Measurements from ENCODE around the gene C5orf22.
"Not testable (repeated sequence)": the region's sequence is repeated elsewhere in the genome, so short reads cannot be mapped to it uniquely, and the experiment has no call there.

The C5orf22 gene

DNA sequence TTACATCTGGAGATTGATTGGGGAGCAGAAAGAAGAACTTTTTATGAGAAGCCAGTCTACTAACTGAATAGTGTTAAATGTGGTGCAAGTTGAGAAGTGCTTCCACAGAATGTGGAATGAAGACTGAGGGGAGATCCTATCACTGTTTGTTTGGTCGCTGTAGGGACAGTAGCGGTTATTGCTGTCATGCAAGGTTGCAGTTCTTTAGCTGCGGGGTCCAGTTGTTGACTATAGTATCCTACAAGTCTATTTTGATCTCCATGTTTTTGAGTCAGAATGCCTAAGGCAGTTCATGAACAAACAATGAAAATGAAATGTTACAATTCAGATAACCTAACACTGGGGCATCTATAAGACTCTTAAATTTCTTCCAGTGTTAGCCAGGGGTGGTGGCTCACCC, 61.6 kb downstream of the C5orf22 start:
- no peak overlapping the region for H3K4me3 ChIP-seq (ENCODE audit: low read depth, low read length)
- TF ChIP-seq POLR2A (IDR thresholded peaks at IDR 0.05; ENCODE audit: extremely low read depth, insufficient read length) (no peak), MYC (IDR thresholded peaks at IDR 0.05; ENCODE audit: low read depth, low read length) (no peak)
- TF ChIP-seq, protein P1, sequence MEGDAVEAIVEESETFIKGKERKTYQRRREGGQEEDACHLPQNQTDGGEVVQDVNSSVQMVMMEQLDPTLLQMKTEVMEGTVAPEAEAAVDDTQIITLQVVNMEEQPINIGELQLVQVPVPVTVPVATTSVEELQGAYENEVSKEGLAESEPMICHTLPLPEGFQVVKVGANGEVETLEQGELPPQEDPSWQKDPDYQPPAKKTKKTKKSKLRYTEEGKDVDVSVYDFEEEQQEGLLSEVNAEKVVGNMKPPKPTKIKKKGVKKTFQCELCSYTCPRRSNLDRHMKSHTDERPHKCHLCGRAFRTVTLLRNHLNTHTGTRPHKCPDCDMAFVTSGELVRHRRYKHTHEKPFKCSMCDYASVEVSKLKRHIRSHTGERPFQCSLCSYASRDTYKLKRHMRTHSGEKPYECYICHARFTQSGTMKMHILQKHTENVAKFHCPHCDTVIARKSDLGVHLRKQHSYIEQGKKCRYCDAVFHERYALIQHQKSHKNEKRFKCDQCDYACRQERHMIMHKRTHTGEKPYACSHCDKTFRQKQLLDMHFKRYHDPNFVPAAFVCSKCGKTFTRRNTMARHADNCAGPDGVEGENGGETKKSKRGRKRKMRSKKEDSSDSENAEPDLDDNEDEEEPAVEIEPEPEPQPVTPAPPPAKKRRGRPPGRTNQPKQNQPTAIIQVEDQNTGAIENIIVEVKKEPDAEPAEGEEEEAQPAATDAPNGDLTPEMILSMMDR (IDR thresholded peaks at IDR 0.05; ENCODE audit: low read depth, low read length), result no peak
- TF ChIP-seq, protein P2, sequence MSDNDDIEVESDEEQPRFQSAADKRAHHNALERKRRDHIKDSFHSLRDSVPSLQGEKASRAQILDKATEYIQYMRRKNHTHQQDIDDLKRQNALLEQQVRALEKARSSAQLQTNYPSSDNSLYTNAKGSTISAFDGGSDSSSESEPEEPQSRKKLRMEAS (IDR thresholded peaks at IDR 0.05; ENCODE audit: low read depth, low read length), result no peak
- DNase-seq (ENCODE audit: low read depth), result no peak

DNA sequence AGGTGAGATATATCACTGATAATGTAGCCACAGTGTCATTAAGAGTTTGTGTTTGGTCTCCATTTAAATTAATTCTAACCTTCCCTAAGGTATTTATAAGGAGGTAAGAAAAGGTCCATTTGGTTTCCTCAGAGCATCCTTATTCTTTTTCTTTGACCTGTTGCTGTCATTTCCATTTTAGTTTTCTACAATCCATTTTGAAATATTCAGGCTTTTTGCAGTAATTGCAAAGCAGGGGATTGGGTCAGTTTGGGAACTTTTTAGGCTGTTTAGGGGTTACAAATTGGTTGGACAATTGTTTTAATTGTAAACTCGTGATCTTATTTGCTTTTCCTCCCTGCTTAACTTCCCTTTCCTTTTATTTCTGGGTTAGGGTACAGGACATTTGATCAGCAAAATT, 64.3 kb downstream of the C5orf22 start:
- H3K4me3 ChIP-seq (ENCODE audit: low read depth, low read length), result no peak overlapping the region
- TF ChIP-seq, protein P1 (IDR thresholded peaks at IDR 0.05; ENCODE audit: low read depth, low read length), result no peak
- TF ChIP-seq POLR2A (IDR thresholded peaks at IDR 0.05; ENCODE audit: extremely low read depth, insufficient read length) (no peak), MYC (IDR thresholded peaks at IDR 0.05; ENCODE audit: low read depth, low read length) (no peak)
- TF ChIP-seq, protein P2 (IDR thresholded peaks at IDR 0.05; ENCODE audit: low read depth, low read length), result no peak
- DNase-seq (ENCODE audit: low read depth), result no peak

DNA sequence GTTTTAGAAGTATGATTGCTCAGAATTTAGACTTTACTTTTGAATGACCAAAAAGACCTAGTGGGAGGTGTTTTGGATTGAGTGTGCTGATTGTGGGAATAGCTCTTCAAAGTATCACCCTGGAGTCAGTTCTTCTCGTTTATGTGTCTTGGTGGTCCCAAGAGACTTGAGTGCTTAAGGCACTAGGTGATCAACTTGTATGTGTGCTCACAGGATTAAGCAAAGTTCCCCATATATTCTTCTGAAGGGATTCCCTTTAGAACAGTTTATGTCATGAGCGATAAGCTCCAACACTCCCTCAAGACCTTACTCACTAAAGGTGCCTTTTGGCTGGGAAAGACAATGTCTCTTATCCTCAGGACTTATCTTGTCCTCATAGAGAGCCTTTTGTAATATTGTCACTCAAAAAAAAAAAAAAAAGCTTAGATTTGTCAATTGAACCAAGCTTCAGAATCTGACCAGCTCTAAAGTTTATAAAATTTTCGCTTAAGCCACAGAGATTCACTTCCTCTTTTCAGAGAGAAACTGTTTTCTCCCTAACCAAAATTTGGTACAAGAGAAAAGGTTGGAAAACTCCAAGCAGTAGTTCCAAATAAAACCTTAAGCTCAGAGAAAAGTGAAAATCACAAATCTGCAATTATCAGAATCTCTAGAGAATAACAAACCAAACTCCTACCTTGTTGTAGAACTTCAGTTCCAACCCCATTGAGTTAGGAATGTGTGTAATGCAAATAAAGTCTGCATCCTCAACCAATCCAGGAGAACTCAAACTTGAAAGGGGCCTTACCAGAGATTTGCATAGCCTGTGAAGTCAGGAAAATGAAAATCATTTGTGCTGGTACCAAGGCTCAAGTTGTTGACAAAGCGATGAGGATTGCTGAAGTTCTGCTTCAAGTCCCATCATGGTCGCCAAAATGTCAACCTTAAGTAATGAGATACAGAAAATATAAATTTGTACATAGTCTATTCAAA, 66.8 kb downstream of the C5orf22 start:
- H3K4me3 ChIP-seq (ENCODE audit: low read depth, low read length), result no peak overlapping the region
- DNase-seq (ENCODE audit: low read depth), result peak; percentile 76
- no peak for TF ChIP-seq POLR2A (IDR thresholded peaks at IDR 0.05; ENCODE audit: extremely low read depth, insufficient read length)
- TF ChIP-seq, protein P1 (IDR thresholded peaks at IDR 0.05; ENCODE audit: low read depth, low read length), result no peak
- TF ChIP-seq MYC (IDR thresholded peaks at IDR 0.05; ENCODE audit: low read depth, low read length), result no peak
- TF ChIP-seq, protein P2 (IDR thresholded peaks at IDR 0.05; ENCODE audit: low read depth, low read length), result no peak

DNA sequence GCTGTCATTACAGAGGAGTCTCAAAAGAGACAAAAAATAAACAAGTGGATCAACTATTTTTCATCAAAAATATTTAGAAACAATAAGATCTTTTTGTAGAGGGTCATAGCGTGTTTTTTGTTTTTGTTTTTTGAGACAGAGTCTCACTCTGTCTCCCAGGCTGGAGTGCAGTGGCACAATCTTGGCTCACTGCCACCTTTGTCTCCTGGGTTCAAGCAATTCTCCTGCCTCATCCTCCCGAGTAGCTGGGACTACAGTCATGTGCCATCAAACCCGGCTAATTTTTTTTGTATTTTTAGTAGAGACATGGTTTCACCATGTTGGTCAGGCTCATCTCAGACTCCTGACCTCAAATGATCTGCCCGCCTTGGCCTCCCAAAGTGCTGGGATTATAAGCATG, 70.2 kb downstream of the C5orf22 start:
- not testable (repeated sequence) for DNase-seq (ENCODE audit: low read depth); H3K4me3 ChIP-seq (ENCODE audit: low read depth, low read length)

DNA sequence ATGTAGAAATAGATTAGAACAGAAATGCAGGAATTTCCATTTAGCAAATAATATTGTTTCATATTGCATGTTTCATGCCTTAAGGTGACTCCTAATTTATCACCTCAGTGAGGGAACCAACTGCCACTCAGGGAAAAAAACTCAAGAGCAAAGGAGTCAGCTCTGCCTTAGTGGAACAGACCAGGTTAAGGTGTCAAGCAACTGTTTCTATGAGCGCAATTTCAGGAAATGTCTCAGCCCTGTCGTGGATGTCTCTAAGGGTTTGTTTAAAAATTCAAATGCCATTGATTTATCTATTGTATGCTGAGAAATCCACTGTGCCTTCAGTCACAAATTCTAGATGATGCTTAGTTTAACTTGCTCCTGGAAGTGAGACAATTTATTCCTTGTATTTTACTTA, 72.1 kb downstream of the C5orf22 start:
- no peak overlapping the region for H3K4me3 ChIP-seq (ENCODE audit: low read depth, low read length)
- TF ChIP-seq, protein P1 (IDR thresholded peaks at IDR 0.05; ENCODE audit: low read depth, low read length), result no peak
- TF ChIP-seq, protein P2 (IDR thresholded peaks at IDR 0.05; ENCODE audit: low read depth, low read length), result no peak
- TF ChIP-seq POLR2A (IDR thresholded peaks at IDR 0.05; ENCODE audit: extremely low read depth, insufficient read length) (no peak), MYC (IDR thresholded peaks at IDR 0.05; ENCODE audit: low read depth, low read length) (no peak)
- DNase-seq (ENCODE audit: low read depth), result no peak

DNA sequence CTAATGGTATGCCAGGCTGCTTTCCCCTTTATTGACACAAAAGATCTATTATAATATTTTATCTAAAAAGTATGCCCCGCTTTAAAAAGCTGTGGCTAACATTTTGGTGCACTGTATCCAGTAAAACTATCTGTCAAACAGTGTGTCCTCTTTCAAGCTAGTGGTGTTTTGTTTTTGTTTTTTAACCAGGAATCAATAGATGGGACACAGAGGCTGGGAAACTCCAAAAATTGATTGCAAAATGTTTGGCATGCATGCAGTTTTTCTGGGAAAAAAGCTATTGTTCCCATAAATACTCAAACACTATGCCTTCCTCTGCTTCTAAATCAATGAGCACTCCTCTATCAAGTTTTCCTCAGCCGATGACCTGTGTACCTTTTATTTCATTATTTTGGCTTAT, 72.5 kb downstream of the C5orf22 start:
- no peak overlapping the region for H3K4me3 ChIP-seq (ENCODE audit: low read depth, low read length)
- DNase-seq (ENCODE audit: low read depth), result no peak
- TF ChIP-seq, protein P1 (IDR thresholded peaks at IDR 0.05; ENCODE audit: low read depth, low read length), result no peak
- TF ChIP-seq MYC (IDR thresholded peaks at IDR 0.05; ENCODE audit: low read depth, low read length), result no peak
- TF ChIP-seq, protein P2 (IDR thresholded peaks at IDR 0.05; ENCODE audit: low read depth, low read length), result no peak
- no peak for TF ChIP-seq POLR2A (IDR thresholded peaks at IDR 0.05; ENCODE audit: extremely low read depth, insufficient read length)
